Erythroblast (primary cell): Measurements from ENCODE around the gene CARD10.

Experiments used
- GATA1 ChIP-seq: IDR thresholded peaks from 2 replicates; pipeline ENCODE4 v1.6.1; 2011; ENCODE audit warnings: low read depth, mild to moderate bottlenecking, control low read depth, low read length, moderate library complexity
- POLR2A ChIP-seq: IDR thresholded peaks from 2 replicates; pipeline ENCODE4 v1.6.1; 2011; ENCODE audit warnings: mild to moderate bottlenecking, low read length

DNA sequence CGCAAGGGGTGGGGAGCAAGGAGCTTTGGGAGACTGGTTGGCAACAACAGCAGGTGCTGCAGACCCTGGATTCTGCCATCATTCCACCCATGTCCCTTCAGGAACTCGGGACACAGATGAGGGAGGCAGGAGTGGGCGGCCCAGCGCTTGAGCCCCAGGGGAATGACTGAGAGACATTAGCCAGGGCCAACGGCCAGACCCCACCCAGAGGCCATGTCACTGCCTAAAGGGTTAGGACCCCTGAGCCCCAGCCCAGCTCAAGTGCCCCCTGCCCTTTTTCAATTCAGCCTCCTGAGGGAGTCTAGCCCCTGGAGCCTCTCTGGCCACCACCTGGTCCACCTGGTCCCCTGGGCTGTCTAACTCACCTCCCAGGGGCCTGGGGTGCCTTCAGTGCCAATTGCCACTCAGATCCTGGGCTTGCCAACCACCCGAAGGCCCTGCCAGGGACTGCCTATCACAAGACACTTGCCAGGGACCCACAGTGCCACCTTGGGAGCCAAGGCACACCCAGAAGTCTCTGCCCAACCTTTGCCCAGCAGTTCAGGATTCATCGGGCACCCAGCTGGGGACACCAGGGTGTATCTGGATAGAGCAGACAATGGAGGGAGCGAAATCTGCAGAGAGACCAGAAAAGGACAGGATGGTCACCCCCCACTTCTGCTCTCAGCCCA is 49.7 kb downstream of the CARD10 start:
- TF ChIP-seq POLR2A (no peak), GATA1 (no peak)
